ENCODE measurements around the gene CD36. TPM values are rescaled to one million over a fixed set of nuclear protein-coding genes. Genes with fewer than 3 reads are reported as not detected.

CD36 gene
- total and polyA plus RNA-seq, 10 of the 15 experiments (the other 5 are each of a cell fraction or from before 2014, with no cell fraction given): 0.20 to 283 (median 172) TPM

DNA sequence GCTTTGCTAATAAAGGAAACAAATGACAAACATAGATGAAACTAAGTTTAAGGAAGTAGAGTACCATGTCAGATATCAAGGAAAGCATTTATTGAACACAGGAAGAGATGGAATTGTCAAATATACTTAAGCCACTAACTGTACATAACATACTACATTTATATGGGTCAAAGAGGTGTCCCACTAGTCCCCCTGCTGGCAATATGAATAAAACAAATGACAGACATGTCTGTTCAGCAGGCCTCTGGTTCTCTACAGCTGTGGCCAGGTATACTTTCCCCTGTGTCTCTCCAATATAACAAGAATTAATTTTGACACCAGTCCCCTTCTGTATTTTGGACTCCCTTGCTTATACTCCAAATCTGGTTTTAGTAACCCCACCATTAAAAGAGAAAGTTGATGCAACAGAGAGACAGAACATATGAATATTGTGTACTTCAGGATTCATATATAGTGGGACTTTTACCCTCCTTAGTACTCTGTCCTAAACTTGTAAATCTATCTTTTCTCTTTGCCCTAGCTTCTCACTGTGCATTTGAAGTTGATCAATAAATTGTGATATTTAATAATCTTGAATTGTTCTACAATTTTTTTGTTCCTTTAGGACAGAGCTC, 42.9 kb downstream of the CD36 start:
- SMC1A ChIA-PET (ENCODE audit: uncharacterized antibody, unreplicated experiment): interaction anchor here (1.3 kb wide), 1 partner anchor 39 kb away, joined by 4 read pairs; no protein-coding TSS in a partner anchor
- Histone ChIP-seq H3K9me3 (replicated peaks; ENCODE audit: control insufficient read depth, insufficient read depth, low read length) (no peaks in the 10 kb centered on the region), H3K4me2 (ENCODE audit: control insufficient read depth, insufficient read depth) (no peak overlapping the region), H3K27ac (ENCODE audit: control insufficient read depth, insufficient read depth) (no peak overlapping the region), H3K36me3 (ENCODE audit: control insufficient read depth in 2 of 2, insufficient read depth in 2 of 2, low read length in 1 of 2) (no peaks in the 10 kb centered on the region), H3K79me2 (ENCODE audit: control insufficient read depth, insufficient read depth, low read length) (no peaks in the 10 kb centered on the region), H3K4me3 (no peak overlapping the region), H3K9ac (ENCODE audit: control insufficient read depth, insufficient read depth, low read length) (no peak overlapping the region), H3K4me1 (ENCODE audit: control insufficient read depth, insufficient read depth, low read length) (no peaks in the 10 kb centered on the region), H3K27me3 (replicated peaks in 1 of 2; ENCODE audit: control insufficient read depth in 2 of 2, insufficient read depth in 2 of 2, low read length in 1 of 2) (no peaks in the 10 kb centered on the region), H4K20me1 (ENCODE audit: control insufficient read depth, insufficient read depth) (no peaks in the 10 kb centered on the region), H2AFZ (ENCODE audit: control insufficient read depth, low read depth, low read length) (no peak overlapping the region)
- DNase-seq (ENCODE audit: low read depth, low spot score) (no peak), ATAC-seq (peak; percentile 87), FAIRE-seq (no peak)
- in situ Hi-C loops (cut with MboI): no loop called here
- POLR2A ChIA-PET: no interaction called here
- no TSS peak for BruUV-seq (replicated peaks)
- intact Hi-C loops (cut with micrococcal nuclease; ENCODE audit: unreplicated experiment): loop anchor here (5.0 kb wide), 1 partner anchor 254 kb away; no protein-coding TSS in a partner anchor
- CTCF ChIA-PET: interaction anchor here (1.7 kb wide), 1 partner anchor 18 kb away, joined by 8 read pairs; no protein-coding TSS in a partner anchor
- RAD21 ChIA-PET (ENCODE audit: unreplicated experiment): interaction anchor here (1.6 kb wide), 1 partner anchor 254 kb away, joined by 4 read pairs; no protein-coding TSS in a partner anchor
- no peak for TF ChIP-seq MTA3 (IDR thresholded peaks at IDR 0.05; ENCODE audit: borderline replicate concordance, low read length)
- TF ChIP-seq, protein P1, sequence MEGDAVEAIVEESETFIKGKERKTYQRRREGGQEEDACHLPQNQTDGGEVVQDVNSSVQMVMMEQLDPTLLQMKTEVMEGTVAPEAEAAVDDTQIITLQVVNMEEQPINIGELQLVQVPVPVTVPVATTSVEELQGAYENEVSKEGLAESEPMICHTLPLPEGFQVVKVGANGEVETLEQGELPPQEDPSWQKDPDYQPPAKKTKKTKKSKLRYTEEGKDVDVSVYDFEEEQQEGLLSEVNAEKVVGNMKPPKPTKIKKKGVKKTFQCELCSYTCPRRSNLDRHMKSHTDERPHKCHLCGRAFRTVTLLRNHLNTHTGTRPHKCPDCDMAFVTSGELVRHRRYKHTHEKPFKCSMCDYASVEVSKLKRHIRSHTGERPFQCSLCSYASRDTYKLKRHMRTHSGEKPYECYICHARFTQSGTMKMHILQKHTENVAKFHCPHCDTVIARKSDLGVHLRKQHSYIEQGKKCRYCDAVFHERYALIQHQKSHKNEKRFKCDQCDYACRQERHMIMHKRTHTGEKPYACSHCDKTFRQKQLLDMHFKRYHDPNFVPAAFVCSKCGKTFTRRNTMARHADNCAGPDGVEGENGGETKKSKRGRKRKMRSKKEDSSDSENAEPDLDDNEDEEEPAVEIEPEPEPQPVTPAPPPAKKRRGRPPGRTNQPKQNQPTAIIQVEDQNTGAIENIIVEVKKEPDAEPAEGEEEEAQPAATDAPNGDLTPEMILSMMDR (IDR thresholded peaks at IDR 0.05 in 2 of 3, conservative IDR thresholded peaks at IDR 0.05 in 1 of 3; ENCODE audit: control insufficient read depth in 2 of 3, extremely low read depth in 1 of 3, insufficient read depth in 1 of 3, low read depth in 3 of 3, low read length in 3 of 3): peak in 2 of 3 experiments; percentile 35; a peak in 3 of 6 replicates
- TF ChIP-seq, protein P2, sequence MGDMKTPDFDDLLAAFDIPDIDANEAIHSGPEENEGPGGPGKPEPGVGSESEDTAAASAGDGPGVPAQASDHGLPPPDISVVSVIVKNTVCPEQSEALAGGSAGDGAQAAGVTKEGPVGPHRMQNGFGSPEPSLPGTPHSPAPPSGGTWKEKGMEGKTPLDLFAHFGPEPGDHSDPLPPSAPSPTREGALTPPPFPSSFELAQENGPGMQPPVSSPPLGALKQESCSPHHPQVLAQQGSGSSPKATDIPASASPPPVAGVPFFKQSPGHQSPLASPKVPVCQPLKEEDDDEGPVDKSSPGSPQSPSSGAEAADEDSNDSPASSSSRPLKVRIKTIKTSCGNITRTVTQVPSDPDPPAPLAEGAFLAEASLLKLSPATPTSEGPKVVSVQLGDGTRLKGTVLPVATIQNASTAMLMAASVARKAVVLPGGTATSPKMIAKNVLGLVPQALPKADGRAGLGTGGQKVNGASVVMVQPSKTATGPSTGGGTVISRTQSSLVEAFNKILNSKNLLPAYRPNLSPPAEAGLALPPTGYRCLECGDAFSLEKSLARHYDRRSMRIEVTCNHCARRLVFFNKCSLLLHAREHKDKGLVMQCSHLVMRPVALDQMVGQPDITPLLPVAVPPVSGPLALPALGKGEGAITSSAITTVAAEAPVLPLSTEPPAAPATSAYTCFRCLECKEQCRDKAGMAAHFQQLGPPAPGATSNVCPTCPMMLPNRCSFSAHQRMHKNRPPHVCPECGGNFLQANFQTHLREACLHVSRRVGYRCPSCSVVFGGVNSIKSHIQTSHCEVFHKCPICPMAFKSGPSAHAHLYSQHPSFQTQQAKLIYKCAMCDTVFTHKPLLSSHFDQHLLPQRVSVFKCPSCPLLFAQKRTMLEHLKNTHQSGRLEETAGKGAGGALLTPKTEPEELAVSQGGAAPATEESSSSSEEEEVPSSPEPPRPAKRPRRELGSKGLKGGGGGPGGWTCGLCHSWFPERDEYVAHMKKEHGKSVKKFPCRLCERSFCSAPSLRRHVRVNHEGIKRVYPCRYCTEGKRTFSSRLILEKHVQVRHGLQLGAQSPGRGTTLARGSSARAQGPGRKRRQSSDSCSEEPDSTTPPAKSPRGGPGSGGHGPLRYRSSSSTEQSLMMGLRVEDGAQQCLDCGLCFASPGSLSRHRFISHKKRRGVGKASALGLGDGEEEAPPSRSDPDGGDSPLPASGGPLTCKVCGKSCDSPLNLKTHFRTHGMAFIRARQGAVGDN (IDR thresholded peaks at IDR 0.05): no peak
- TF ChIP-seq MEF2A (IDR thresholded peaks at IDR 0.05; ENCODE audit: insufficient read depth, low read depth, low read length): no peak
- TF ChIP-seq CREB1 (IDR thresholded peaks at IDR 0.05; ENCODE audit: low read depth): no peak
- TF ChIP-seq, protein P3, sequence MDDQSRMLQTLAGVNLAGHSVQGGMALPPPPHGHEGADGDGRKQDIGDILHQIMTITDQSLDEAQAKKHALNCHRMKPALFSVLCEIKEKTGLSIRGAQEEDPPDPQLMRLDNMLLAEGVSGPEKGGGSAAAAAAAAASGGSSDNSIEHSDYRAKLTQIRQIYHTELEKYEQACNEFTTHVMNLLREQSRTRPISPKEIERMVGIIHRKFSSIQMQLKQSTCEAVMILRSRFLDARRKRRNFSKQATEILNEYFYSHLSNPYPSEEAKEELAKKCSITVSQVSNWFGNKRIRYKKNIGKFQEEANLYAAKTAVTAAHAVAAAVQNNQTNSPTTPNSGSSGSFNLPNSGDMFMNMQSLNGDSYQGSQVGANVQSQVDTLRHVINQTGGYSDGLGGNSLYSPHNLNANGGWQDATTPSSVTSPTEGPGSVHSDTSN (IDR thresholded peaks at IDR 0.05; ENCODE audit: insufficient replicate concordance, low read depth, low read length): no peak
- TF ChIP-seq, protein P4, sequence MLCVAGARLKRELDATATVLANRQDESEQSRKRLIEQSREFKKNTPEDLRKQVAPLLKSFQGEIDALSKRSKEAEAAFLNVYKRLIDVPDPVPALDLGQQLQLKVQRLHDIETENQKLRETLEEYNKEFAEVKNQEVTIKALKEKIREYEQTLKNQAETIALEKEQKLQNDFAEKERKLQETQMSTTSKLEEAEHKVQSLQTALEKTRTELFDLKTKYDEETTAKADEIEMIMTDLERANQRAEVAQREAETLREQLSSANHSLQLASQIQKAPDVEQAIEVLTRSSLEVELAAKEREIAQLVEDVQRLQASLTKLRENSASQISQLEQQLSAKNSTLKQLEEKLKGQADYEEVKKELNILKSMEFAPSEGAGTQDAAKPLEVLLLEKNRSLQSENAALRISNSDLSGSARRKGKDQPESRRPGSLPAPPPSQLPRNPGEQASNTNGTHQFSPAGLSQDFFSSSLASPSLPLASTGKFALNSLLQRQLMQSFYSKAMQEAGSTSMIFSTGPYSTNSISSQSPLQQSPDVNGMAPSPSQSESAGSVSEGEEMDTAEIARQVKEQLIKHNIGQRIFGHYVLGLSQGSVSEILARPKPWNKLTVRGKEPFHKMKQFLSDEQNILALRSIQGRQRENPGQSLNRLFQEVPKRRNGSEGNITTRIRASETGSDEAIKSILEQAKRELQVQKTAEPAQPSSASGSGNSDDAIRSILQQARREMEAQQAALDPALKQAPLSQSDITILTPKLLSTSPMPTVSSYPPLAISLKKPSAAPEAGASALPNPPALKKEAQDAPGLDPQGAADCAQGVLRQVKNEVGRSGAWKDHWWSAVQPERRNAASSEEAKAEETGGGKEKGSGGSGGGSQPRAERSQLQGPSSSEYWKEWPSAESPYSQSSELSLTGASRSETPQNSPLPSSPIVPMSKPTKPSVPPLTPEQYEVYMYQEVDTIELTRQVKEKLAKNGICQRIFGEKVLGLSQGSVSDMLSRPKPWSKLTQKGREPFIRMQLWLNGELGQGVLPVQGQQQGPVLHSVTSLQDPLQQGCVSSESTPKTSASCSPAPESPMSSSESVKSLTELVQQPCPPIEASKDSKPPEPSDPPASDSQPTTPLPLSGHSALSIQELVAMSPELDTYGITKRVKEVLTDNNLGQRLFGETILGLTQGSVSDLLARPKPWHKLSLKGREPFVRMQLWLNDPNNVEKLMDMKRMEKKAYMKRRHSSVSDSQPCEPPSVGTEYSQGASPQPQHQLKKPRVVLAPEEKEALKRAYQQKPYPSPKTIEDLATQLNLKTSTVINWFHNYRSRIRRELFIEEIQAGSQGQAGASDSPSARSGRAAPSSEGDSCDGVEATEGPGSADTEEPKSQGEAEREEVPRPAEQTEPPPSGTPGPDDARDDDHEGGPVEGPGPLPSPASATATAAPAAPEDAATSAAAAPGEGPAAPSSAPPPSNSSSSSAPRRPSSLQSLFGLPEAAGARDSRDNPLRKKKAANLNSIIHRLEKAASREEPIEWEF (IDR thresholded peaks at IDR 0.05; ENCODE audit: insufficient replicate concordance, low read depth, low read length): no peak
